ENCODE results near the gene DAPK1.

Gene DAPK1

GRCh38 chr9:87518702-87519335, 21.2 kb downstream of the DAPK1 start:
- DNase-seq: no peak

DNA sequence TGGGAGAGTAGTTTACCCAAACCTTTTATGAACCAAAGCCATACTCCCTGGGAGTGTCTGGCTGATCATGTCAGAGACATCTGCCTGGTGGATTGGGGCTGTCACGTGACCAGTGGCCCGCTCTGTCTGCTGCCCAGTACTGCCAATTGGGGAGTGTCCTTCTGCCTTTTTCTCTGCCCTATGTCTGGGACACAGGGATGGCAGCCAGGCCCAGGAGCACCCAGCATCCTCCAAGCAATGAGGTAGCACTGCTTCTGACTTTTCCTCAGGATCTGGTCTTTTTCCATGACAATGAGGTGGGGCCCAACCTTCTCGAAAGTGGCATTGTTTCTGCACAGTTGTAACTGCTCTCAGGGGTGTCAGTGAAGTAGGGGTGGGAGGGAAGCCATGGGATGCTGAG, 21.8 kb downstream of the DAPK1 start:
- DNase-seq: no peak

DNA sequence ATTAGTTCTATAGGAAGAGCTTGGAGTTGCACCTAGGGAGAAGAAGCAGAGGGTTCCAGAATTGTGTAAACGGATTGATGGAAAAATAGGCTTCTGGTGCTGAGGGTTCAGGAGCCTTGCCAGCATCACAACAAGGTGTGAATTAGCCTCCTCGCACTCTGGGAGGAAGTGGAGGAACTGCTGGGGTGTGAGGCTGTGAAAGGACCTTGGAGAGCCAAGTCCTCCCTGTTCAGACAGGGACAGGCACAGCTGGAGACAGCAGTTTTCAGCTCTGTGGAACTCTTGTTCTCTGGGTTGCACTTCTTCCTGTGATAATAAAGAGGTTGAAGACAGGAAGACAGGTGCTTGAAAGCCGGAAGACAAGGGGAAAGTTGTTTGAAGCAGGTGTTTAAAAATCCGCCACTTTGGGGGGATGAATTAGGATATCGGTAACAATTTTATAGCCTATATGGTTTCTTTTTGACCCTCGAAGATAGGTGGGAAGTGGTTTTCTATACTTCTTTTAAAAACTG, 22.6 kb downstream of the DAPK1 start:
- DNase-seq: no peak

DNA sequence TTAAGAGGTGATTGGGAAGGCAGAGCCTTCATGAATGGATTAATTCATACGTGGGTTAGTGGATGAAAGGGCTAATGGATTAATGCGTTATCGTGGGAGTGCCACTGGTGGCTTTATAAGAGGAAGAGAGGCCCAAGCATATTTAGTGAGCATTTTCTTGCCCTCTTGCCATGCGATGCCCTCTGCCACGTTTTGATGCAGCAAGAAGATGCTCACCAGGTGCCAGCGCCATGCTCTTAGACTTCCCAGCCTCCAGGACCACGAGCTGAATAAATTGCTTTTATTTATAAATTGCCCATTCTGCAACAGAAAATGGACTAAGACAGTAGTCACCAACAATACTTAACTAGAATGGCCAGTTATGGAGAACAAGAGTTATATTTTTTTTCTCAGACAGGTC, 24.2 kb downstream of the DAPK1 start:
- no peak for DNase-seq

DNA sequence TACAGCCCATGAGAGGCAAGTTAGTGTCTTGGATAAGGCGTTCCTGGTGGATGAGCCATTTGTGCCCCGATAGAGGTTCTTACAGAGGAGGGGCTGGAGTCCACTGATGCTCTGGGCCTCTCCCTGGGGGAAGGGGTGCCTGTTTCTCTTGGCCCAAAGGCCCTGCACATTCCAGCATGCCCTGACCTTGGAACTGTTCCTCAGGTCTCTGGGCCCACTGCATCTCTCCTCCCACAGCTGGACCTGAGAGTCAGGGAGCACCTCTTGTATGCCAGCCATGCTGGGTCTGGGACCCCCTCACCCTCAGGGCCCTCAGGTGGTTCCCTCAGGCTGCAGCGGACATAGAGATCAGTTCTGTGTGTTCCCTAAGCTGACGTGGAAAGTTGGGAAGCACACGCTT, 26.4 kb downstream of the DAPK1 start:
- no peak for DNase-seq

DNA sequence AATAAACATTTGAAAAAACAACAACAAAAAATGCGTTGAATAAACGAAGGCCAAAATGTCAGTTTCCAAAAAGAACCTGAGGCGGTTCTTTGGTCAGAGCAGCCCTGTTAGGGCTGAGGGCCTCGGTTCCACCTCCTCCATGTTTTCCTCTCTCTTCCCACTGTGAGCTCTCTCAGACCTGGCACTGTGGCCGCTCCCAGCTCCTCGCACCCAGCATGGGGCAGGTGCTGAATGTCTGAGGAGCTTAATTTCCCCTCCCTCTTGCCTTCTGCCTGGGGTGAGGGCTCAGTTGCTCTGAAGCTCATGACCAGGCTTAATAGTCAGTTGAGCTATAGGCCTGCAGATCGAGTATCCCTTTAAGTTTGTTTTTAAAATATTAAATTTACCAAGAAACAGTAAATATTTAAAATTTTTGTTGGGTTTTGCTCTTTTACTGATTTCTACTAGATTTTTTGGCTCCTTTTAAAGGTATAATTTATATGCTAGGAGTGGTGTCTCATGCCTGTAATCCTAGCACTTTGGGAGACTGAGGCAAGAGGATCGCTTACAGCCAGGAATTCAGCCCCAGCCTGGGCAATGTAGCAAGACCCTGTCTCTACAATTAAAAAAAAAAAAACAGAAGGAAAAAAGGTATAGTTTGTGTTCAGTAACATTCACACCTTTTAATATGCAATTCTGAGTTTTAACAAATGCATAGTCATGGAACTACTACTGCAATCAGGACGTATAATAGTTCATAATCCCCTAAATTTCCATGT, 28.1 kb downstream of the DAPK1 start:
- no peak for DNase-seq

GRCh38 chr9:87527211-87527916, 29.7 kb downstream of the DAPK1 start:
- DNase-seq: no peak

GRCh38 chr9:87528969-87529368, 31.3 kb downstream of the DAPK1 start:
- no peak for DNase-seq

DNA sequence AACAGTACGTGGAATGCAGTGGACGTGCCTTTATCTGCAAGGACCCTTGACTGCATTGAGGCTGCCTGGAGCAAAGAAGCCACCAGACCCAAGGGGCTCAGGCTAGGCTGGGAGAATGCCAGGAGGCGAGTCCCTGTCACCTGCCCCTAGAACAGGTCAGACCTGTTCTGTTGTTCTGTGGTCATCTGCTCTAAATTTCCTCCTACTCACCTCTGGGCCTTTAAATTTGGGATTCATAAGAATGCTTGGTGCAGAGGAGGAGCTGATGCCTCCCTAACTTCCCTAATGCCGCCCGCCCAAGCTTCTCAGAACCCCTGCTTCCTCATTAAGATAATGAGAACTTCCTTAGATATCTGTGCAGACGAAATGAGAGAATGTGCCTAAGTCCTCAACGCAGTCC, 32.0 kb downstream of the DAPK1 start:
- no peak for DNase-seq

DNA sequence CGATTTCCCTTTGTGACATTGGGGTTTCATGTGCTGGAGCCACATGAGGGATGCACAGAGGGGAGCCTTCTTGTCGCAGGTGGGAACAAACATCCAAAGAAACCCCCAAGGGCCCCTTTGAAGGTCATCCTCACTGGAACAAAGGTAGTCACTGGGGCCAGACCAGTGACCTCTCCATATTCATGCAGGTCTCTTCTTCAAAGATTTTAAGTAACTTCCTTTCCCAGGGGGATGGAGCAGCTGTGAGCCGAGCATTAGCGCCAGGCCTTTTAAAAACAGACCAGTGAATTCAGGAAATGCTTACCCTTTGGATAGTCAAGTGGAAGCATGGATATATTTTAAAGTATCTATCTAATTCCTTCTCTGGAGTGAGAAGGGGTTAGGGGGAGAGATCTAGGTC, 33.0 kb downstream of the DAPK1 start:
- no peak for DNase-seq

- no peak for DNase-seq
Observed at GRCh38 chr9:87531370-87532295, 34.0 kb downstream of the DAPK1 start.

DNA sequence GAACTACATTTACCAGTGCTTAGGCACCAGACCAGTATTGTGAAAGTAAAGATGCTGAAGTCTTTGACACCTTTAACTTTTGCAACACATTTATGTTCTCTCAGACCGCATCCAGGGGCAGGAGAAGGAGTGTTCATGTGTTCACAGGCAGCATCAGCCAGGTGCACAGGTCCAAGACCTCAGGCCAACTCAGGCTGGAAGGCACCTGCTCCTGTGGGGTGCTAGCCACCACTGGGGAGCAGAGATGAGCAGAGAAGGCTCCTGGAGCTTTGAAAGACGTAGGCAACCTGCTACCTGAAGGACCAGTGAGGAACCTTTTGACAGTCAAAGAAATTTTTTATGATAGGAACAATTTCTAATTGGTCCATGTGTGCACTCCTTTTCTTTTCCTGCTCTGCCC, 35.6 kb downstream of the DAPK1 start:
- DNase-seq: no peak

GRCh38 chr9:87534036-87534435, 36.4 kb downstream of the DAPK1 start:
- no peak for DNase-seq

DNA sequence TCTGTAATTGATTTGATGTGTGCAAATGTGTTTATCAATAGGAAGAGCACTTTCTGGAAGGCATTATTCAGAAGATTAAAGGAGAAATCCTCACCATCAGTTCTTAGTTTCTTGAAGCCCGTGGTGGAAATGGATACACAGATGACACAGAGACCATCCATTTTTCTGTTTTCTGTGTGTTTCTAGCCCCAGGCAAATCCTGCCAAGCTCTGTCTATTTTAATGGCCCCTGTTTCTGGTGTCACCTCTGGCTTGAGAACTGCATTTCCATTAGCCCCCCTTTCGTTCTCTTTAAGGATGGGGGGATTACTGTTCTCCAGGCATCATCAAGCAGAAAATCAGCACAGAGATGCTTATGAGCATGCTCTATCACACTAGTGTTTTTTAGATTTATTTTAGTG, 37.3 kb downstream of the DAPK1 start:
- no peak for DNase-seq

DNA sequence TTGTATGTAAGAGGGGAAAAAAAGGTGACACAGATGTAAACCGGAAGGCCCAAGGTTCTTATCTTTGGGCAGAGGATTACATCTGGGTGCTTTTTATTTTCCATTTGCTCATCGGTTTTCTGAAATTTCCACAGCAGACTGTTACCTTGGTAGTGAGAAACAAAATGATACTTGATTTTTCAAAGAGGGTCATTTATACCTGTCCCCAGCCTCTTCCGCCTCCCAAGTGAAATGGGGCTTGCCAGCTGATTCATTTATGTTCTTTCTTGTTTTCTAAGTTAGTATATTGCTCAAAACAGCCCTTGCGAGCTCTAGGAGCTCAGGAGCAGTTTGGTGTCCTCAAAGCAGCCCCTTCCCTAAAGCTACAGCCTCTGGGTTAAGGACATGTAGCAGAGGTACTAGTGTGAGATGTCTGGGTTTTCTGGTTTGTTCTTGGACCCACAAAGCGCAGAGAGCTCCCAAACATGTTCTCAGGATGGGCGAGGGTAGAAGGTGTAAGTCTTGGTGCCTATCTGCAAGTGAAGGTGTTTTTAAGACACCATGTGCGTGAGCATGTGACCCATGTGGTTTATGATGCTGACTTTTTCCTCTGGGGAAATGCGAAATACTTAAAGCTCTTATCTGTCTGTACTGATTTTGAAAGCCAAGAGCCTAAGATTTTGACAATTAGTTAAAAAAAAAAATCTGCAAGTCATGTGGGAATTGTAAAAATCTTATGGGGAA, 38.3 kb downstream of the DAPK1 start:
- no peak for DNase-seq

GRCh38 chr9:87537625-87538024, 40.0 kb downstream of the DAPK1 start:
- no peak for DNase-seq

DNA sequence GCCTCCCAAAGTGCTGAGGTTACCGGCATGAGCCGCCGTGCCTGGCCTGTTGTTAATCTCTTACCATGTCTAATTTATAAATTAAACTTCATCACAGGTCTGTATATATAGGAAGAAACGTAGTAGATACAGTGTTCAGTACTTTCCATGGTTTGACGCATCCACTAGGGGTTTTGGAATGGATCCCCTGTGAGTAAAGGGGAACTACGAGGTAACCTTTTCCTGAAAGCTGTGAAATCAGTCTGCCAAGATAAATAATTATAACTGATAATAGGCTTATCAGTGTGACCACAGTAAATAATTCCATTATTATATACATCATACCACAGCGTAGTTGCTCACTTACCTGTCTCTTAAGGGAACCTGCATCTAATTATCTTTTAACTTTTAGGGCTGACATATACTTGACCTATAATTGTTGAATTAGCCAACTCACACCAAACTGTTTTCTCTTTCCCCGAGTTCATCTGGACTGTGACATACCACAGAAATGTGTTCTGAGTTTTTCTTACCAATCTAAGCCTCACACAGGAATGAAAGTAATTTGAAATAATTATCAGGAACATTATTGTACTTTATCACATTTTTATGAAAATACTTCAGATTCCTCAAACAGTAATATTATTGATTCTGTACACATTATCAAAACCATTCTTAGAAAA, 42.9 kb downstream of the DAPK1 start:
- no peak for DNase-seq

GRCh38 chr9:87541663-87542062, 44.0 kb downstream of the DAPK1 start:
- DNase-seq: no peak

- DNase-seq: no peak
Observed at GRCh38 chr9:87542141-87542540, 44.5 kb downstream of the DAPK1 start.

GRCh38 chr9:87543251-87543650, 45.6 kb downstream of the DAPK1 start:
- DNase-seq: no peak

DNA sequence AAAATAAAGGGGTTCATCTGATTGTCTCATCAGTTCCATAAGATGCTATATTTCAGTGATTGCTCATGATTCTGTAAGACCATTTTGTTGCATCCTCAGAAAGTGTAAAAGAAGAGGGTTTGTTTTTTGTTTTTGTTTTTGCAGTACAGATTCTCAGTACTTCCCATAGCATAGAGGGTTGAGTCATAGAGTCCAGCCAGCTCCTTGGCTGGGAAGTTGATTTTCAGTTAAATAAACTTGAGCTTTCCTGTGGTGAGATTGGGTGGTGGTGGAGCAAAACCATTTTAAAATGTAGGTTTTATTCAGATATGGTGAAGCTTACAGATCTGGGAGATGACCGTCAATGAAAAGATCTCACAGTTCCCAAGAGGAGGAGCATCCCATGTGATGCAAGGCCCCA, 48.2 kb downstream of the DAPK1 start:
- no peak for DNase-seq

GRCh38 chr9:87546704-87547103, 49.0 kb downstream of the DAPK1 start:
- DNase-seq: no peak

Measured in activated CD4-positive, alpha-beta T cell treated with anti-CD3 and anti-CD28 coated beads, Interleukin-2, amount 50 U/mL, for 1 hour (primary cell).